Measurements from ENCODE around the gene INPPL1.

DNA sequence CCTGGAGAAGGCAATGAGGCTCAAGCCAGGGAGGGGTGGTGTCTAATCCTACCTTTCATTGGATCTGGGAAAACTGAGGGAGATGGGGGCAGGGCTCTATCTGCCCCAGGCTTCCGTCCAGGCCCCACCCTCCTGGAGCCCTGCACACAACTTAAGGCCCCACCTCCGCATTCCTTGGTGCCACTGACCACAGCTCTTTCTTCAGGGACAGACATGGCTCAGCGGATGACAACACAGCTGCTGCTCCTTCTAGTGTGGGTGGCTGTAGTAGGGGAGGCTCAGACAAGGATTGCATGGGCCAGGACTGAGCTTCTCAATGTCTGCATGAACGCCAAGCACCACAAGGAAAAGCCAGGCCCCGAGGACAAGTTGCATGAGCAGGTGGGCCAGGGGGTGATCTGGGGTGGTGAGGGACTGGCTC, 32.6 kb upstream of the INPPL1 start, which contains the start of gene FOLR1:
- TF ChIP-seq, protein P1, sequence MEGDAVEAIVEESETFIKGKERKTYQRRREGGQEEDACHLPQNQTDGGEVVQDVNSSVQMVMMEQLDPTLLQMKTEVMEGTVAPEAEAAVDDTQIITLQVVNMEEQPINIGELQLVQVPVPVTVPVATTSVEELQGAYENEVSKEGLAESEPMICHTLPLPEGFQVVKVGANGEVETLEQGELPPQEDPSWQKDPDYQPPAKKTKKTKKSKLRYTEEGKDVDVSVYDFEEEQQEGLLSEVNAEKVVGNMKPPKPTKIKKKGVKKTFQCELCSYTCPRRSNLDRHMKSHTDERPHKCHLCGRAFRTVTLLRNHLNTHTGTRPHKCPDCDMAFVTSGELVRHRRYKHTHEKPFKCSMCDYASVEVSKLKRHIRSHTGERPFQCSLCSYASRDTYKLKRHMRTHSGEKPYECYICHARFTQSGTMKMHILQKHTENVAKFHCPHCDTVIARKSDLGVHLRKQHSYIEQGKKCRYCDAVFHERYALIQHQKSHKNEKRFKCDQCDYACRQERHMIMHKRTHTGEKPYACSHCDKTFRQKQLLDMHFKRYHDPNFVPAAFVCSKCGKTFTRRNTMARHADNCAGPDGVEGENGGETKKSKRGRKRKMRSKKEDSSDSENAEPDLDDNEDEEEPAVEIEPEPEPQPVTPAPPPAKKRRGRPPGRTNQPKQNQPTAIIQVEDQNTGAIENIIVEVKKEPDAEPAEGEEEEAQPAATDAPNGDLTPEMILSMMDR (IDR thresholded peaks at IDR 0.05): no peak
- TF ChIP-seq POLR2AphosphoS5 (IDR thresholded peaks at IDR 0.05) (no peak), POLR2A (IDR thresholded peaks at IDR 0.05) (no peak)

Data from prostate gland (tissue), 2 donors.